ENCODE data around the gene TCL1A.

The TCL1A gene

DNA sequence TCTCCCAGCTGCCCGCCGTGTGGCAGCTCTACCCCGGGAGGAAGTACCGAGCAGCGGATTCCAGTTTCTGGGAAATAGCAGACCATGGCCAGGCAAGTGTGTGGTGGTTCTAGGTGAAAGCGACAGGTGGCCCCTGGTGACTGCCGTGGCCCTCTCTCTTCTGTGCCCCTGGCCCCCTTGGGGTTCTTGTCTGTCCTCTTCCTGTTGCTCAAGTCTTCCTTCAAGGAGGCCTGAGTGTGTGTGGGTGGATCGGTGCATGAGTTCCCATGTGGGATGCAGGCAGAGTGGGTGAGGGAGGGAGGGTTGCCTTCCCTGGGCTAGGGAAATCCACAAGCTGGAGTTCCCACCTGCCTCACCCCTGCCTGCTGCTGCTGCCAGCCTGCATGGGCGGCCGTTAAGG is 23.1 kb downstream of the TCL1A start:
- TF ChIP-seq, protein P1, sequence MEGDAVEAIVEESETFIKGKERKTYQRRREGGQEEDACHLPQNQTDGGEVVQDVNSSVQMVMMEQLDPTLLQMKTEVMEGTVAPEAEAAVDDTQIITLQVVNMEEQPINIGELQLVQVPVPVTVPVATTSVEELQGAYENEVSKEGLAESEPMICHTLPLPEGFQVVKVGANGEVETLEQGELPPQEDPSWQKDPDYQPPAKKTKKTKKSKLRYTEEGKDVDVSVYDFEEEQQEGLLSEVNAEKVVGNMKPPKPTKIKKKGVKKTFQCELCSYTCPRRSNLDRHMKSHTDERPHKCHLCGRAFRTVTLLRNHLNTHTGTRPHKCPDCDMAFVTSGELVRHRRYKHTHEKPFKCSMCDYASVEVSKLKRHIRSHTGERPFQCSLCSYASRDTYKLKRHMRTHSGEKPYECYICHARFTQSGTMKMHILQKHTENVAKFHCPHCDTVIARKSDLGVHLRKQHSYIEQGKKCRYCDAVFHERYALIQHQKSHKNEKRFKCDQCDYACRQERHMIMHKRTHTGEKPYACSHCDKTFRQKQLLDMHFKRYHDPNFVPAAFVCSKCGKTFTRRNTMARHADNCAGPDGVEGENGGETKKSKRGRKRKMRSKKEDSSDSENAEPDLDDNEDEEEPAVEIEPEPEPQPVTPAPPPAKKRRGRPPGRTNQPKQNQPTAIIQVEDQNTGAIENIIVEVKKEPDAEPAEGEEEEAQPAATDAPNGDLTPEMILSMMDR (IDR thresholded peaks at IDR 0.05; ENCODE audit: low read depth, low read length, missing control alignments): no peak
- DNase-seq (ENCODE audit: extremely low read depth, low read depth): no peak
- no peak overlapping the region for H3K4me3 ChIP-seq (replicated peaks; ENCODE audit: low read depth, low read length)

DNA sequence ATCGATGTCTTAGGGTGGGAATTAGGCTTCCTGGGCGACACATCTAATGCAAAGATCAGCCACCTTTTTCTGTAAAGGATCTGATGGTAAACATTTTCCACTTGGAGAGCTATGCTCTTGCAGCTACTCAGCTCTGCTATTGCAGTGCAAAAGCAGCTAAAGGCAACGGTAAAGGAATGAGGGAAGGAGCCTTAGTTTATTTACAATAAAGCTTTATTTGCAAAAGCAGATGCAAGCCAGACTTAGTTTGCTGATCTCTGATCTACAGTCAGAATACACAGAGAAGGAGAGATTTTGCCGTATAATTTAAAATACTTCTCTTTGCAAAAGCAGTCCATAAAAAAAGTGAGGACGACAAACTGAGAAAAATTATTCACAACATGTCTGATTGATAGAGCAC is 24.5 kb downstream of the TCL1A start:
- TF ChIP-seq, protein P1 (IDR thresholded peaks at IDR 0.05; ENCODE audit: low read depth, low read length, missing control alignments): no peak
- H3K4me3 ChIP-seq (replicated peaks; ENCODE audit: low read depth, low read length): no peak overlapping the region
- DNase-seq (ENCODE audit: extremely low read depth, low read depth): no peak

DNA sequence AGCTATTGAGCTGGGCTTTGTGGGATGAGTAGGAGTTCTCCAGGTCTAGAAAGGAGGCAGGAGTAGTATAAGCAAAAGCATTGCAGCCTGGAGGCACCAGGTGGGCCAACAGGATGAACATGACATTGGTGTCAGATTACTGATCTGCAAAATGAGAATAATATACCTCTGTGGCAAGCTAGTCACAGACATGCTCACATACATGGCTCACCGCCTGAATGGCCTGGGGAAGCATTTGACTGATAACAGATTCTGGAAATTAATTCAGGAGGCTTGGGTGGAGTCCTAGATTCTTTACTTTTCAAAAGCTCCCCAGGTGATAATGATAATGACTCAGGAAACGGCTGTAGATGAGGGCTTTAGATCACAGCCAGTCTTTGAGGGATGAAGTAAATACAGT is 27.0 kb downstream of the TCL1A start:
- TF ChIP-seq, protein P1 (IDR thresholded peaks at IDR 0.05; ENCODE audit: low read depth, low read length, missing control alignments): no peak
- no peak for DNase-seq (ENCODE audit: extremely low read depth, low read depth)
- no peak overlapping the region for H3K4me3 ChIP-seq (replicated peaks; ENCODE audit: low read depth, low read length)

DNA sequence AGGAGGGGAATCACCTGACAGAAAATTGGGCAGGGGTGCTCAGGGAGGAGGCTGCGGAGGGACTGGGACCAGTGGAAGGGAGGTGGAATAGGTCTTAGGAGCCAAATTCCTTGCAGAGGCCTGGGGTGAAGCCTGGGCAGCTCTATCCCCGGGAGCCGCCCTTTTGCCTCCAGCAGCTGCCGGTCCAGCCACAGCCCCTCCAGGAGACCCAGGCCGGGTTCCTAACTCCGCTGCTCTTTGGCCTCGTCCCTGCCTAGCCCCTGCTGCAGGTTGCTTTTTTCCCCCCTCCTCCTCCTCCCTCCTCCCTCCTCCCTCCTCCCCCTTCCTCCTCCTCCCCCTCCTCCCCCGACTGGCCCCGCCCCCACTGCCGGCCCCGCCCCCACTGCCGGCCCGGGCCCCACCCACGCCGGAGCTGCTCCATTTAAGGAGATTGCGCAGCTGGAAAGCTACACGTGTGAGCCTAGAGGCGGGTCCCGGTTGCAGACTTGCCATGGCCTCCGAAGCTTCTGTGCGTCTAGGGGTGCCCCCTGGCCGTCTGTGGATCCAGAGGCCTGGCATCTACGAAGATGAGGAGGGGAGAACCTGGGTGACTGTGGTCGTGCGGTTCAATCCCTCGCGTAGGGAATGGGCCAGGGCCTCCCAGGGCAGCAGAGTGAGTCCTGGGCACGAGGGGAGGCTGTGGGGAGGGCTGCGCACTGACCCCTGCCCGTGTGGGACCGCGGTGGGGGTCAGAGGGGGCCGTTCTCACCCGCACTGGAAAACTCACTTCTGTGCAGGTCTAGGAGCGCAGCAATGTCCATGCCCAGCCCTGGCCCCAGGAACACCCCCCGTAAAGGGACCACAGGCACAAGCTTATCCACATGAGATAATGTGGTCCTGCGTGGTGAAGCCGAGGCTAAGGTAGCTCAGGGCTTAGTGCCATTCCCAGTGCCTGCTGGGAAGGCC is 27.7 kb downstream of the TCL1A start, which contains the start of gene TCL1B:
Gene TCL1B, plus strand, starts transcription at position 449 of the 945 bp plus-strand sequence. Its CDS starts 42 bp downstream, at position 491.
- DNase-seq (ENCODE audit: extremely low read depth, low read depth): no peak
- no peak within 1 kb of the TSS for H3K4me3 ChIP-seq (replicated peaks; ENCODE audit: low read depth, low read length)
- TF ChIP-seq, protein P1 (IDR thresholded peaks at IDR 0.05; ENCODE audit: low read depth, low read length, missing control alignments): no peak

DNA sequence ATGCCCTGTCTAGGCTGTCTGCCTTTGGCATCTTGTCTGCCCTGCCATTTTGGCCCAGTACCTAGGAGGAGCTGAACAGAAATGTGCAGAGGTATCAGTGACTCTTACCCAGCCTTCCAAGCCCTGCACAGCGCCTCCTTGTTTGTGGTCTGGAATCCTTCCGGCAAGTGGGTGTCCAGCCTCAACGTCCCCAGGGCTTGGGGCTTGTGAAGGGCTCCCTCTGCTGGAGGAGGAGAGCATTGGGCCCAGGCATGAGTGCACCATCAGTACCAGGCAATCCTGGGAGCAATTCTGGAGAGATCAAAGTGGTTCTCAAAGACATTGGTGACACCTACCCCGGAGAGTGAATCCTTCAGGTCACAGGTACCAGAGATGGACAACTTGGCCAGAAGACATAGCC is 30.1 kb downstream of the TCL1A start:
- TF ChIP-seq, protein P1 (IDR thresholded peaks at IDR 0.05; ENCODE audit: low read depth, low read length, missing control alignments): peak; percentile 57
- H3K4me3 ChIP-seq (replicated peaks; ENCODE audit: low read depth, low read length): no peak overlapping the region
- no peak for DNase-seq (ENCODE audit: extremely low read depth, low read depth)

DNA sequence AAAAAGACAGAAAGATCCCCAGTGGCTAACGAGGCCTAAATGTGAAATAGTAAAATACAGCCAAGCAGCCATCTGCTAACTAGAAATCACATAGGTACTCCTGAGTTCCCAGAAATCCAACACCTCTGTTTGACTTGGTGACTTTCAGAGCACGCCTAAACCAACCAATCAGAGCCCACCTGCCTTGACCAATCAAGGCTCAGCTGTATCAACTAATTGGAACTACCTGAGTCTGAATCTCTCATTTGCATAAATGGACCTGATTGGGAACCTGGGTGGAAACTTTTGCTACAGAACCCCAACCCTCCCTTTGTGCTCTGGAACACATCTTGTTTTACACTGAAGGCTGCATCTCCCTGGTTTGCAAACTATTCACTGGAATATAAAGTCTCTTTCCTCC is 32.8 kb downstream of the TCL1A start:
- DNase-seq (ENCODE audit: extremely low read depth, low read depth): no peak
- TF ChIP-seq, protein P1 (IDR thresholded peaks at IDR 0.05; ENCODE audit: low read depth, low read length, missing control alignments): no peak
- H3K4me3 ChIP-seq (replicated peaks; ENCODE audit: low read depth, low read length): no peak overlapping the region
